HG02970 (cell line): Measurements from ENCODE around the gene PTPRCAP.
"Not testable (repeated sequence)": the region's sequence is repeated elsewhere in the genome, so short reads cannot be mapped to it uniquely, and the experiment has no call there.

ENCODE experiments used
- ATAC-seq: cut with Tn5 transposase; IDR thresholded peaks from one replicate; pipeline ENCODE4 v1.9.1; 2021; ENCODE audit warnings: mild to moderate bottlenecking, moderate library complexity, moderate number of reproducible peaks; ENCODE audit not compliant: unreplicated experiment, low FRiP score

Gene PTPRCAP

DNA sequence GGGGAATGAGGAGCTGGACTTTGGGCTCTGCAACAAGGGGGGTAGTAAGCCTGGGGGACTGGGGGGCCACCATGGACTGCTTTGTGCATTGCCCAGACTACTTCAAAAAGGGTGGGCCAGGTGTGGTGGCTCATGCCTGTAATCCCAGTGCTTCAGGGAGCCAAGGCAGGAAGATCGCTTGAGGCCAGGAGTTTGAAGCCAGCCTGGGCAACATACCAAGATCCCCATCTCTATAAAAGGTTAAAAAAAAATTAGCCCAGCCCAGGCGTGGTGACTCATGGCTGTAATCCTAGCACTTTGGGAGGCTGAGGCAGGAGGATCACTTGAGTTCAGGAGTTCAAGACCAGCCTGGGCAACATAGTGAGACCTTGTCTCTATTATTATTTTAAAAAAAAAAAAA is 28.0 kb upstream of the PTPRCAP start:
- not testable (repeated sequence) for ATAC-seq

DNA sequence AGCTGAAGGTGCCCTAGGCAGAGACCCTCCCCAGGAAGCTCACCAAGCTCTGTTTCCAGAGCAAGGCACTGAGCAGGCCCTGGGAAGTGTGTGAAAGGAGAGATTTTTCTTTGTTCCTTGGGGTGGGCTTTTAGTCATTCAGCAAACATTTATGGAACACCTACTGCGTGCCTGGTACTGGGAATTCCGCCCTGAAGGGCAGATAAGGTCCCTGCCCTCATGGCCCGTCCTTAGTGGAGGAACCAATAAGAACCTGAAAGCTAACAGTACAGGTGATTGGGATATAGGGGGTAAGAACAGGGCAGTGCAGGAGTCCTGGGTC is 27.7 kb upstream of the PTPRCAP start:
- ATAC-seq = no peak

DNA sequence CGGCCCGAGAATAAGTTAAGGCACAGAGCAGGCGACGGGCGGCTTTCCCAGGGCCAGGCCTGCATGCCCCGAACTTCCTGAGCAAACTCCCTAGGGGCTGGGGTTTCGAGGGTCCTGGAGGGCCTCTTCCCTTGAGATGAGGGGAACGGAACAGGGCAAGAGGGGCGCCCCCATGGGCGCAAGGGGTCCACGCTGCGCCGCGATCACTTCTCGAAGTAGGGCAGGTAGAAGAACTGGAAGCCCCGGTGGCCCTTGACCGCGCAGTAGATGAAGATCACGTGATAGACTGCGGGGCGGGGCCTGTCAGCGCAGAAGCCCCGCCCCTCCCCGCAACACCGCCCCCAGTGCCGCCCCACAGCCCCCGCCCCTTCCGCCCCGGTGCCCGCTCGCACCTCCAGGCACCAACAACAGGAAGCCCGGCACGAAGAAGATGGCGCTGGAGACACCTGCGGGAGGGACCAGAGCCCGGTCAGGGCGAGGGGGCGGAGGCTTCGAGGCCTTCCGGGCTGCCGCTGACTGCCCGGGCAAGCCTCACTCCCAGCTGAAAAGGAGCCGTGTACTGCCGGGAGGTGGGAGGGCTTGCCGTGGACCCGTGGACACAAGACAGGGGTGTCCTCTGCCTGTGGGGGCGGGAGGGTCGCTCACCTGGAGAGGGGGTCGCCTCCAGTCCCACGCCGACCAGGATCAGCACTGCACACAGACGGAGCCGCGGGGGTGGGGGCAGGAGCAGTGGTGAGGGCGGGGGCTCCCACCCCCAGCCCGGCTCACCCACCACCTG is 27.1 kb upstream of the PTPRCAP start:
- peak; percentile 54 for ATAC-seq

DNA sequence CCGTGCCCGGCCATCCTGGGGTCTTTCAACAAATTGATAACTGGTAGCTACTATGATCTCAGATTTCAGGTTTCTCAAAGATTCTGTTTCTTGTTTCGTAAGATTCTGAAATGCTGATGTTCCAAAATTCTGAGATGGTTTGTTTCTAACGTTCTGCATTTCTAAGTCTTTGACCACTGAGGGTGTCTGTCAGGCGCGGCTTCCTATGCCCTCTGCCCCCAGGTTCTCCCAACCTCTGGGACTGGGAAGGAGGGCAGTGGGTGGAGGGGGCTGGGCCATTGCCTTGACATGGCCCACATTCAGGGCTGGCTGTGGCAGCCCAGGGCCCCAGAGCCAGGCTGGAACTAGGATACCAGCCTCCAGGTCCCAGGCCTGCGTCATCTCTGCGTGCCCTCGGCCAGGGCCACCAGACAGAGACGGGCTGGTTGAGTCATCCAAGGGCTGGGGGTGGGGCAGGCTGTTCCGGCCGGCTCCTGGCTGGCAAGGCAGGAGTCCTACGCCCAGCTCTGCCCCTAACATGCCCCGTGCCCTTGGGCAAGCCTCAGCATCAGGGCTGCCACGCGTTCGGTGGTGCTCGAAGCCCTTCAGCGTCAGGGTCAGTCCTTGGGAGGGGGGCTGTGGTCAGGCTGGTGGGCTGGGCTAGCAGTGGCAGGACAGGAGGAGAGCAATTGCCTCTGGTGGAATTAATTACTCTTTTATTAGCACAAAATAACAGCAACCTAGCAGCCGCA is 26.4 kb upstream of the PTPRCAP start:
- no peak for ATAC-seq

DNA sequence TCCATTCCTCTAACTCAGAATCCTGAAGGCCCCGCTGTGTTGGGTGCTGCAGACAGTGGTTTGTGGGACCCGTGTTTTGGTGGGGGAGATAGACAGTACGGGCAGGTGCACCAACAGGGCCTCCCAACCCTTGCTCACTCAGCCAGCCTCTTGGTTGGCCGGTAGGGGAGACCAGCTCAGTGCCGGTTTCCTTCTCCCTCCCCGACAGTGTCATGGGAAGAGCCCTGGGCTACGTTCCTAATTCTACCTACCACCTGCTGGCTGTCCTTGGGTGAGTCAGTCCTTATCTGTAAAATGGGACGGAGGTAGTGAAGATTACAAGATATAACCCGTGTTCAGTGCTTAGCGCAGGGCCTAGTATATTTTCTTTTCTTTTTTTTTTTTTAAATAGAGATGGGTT is 25.7 kb upstream of the PTPRCAP start:
- no peak for ATAC-seq

DNA sequence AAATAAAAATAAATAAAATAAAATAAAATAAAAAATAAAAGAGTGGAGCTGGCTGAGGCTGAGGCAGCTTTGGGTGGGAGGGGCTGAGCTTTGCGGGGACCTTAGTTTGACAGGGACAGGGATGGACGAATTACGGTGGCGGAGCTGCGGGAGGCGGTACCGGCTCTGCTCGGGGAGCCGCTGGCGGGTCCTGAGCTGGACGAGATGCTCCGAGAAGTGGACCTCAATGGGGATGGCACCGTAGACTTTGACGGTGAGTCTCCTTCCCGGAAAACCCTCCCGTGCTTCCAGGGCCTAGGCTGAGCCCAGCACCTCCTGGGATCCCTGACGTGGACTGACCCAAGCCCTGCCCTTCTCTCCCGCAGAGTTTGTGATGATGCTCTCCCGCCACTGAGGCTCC is 20.8 kb upstream of the PTPRCAP start:
- ATAC-seq = no peak

DNA sequence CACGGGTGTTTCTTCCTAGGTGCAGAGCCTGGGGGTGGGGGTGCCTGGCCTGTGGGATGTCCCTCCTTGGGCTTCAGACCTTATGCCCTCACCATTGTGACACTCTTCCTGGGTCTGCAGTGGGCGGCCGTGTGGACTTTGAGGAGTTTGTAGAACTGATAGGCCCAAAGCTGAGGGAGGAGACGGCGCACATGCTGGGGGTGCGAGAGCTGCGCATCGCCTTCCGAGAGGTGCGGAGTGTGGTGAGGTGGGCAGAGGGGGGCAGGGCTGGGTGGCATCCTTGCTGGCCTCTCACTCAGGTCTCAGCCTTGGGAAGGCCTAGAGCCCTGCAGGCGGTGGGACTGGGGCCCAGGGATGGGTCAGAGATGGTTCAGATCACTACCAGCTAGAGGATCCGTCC is 20.0 kb upstream of the PTPRCAP start:
- no peak for ATAC-seq

DNA sequence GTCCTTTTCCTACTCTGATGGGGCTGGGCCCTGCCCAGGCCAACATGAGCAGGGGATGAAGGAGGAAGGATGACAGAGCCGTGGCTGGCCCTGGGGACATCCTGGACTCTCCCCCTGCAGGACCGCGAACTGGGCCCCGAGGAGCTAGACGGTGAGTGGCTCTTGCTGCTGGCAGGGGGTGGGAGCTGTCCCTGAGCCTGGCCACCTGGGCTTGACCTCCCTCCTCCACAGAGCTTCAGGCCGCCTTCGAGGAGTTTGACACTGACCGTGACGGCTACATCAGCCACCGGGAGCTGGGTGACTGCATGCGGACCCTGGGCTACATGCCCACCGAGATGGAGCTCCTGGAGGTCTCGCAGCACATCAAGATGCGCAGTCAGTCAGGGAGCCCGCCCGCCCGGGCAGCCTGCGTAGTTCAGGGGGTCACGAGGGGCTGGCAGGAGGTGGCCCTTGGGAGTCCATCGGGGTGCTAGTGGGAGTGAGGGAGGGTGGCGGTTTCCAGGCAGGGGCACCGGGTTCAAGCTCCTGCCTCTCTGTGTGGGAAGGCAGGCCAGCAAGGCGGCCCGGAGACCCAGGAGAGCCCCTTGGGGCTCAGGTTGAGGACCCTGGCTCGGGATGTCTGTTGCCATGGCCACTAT is 18.7 kb upstream of the PTPRCAP start:
- no peak for ATAC-seq

DNA sequence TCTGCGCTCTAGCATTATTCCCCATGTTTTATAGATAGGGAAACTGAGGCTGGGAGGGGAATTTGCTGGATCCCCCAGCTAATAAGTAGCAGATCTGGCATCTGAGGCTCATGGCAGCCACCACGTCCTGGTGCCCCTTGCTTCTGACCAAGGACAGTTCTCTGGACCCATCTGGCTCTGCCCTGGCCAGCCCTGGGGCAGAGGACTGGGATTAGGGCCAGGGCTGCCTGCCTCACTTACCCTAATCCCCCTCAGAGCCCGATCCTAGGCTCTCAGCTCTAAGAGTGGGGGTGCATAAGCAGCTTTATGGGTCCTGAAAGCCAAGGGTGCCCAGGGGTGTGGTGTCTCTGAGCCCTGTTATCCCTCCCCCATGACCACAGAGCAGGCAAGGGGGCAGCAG is 17.6 kb upstream of the PTPRCAP start, which contains the start of gene CABP4:
TSS of gene CABP4 (plus strand) at position 301 of the 400 bp plus-strand sequence. CDS start at position 371, 70 bp downstream.
- ATAC-seq = no peak

DNA sequence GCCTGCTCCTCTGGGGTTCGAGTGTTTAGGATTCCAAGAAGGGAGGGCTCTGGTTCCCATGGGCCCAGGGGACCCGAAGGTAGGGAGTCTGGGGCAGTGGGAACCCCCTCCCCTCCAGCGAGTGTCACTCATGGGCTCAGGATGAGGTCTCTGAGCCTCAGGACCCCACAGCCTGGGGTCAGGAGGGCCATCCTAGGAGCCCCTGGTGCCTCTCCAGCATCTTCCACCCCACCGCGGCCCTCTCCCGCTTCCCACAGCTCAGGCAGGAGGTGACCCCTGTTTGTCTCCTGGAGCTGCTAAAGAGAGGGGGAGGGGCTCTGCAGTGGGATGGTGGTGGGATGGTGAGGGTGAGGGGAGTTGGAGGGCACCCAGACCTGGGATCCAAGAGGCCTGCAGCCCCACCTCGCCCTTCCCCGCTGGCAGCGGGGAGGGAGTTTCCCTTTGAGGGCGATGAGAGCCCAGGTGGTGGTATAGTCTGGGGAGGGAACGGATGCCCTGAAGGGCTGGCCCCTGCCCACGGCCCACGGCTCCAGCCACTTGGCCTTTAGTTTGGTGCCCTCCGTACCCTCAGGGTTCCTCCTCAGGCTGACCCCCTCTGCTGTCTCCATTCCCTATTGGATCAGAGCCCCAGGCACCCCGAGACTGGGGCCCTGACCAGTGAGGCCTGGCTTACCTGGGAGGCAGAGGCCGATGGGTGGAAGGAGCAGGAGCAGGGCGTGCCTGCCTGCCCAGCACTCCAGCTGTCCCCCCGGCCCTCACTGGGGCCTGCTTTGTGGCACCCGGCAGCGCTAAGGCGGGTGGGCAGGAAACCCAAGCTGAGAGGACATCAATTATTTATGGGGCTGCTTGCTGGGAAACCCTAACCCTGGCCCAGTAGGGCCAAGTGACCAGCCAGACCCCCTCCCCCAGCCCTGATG is 16.6 kb upstream of the PTPRCAP start:
- ATAC-seq = no peak

DNA sequence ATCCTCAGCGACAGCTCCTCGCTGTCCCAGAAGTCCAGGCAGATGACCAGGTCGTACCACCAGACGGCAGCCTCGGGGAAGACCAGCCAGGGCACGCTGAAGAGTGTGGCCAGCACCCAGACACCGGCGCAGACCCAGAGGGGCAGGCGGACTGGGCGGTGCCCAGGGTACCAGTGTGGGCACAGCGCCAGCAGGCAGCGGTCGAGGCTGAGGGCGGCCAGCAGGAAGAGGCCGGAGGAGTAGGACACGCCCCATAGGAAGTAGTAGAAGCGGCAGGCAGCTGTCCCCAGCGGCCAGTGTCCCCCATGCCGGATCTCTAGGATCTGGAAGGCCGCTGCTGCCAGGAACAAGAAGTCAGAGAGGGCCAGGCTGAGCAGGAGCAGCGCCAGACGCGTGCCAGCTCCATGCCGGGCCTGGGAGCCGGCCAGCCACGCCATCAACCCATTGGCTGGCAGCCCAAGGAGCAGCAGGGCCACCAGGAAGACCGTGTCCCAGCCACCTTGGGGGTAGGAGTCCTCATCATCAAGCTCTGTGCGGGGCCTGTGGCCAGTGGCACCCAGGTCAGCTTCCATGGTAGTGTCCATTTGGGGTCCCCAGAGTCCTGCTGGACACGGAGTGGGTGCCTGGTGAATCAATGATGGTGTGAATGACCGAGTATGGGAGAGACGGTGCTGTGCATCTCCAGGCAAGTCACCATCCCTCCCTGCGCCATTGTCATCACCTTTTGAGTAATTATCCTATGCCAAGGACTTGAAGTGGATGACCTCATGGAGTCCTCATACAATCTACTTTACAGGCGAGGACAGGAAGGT is 14.9 kb upstream of the PTPRCAP start, which contains the start of gene GPR152:
TSS of gene GPR152 (minus strand) at position 589 of the 812 bp plus-strand sequence. CDS start at position 584, 5 bp downstream.
- no peak for ATAC-seq

DNA sequence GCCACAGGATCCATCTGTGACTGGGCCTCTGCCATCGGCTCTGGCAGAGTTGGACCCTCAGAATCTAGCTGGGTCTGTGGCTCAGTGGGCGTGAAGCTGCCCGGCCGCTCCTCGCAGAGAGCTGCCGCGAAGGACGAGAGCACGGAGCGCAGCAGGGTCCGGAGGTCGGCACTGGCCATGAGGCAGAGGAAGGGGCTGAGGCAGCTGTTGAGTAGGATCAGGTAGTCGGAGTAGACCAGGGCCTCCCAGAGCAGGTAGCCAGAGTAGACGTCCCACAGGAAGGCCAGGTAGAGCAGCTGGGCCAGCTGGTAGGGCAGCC is 14.1 kb upstream of the PTPRCAP start:
- no peak for ATAC-seq

DNA sequence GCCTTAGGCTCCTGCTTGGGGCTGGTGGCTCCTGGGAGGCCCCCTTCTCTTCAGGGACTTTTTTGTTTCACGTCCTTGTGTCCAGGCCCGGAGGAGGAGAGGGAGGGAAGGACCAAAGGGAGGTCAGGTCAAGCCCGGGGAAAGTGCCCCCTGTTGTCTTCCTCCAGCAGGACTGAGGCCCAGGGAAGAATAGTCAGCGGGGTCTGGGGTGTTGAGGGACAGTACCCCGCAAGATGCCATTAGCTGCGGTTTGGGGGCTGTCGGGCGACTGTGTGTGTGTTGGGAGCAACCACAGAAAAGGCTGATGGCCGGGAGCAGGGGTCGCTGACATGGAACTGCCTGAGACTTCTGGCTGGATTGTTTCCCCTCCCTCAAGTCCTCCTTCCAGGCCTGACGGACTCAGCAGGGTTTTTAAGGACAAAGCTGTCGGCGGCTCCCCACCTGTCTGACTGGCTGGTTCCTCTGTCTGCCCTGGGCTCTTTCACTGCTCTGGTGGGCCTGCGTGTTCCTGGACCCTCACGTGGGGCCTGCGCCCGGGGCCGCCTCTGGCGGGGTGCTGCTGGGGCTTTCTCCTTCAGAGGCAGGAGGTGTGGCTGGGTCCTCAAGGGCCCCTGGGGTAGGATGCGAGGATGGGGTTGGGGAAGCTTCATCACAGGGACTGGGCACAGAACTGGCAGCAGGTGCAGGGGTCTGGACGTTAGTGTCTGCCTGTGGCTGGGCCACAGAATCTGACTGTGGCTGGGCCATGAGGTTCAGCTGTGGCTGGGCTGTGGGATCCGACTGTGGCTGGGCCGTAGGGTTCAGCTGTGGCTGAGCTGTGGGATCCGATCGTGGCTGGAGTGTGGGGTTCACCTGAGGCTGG is 13.5 kb upstream of the PTPRCAP start:
- no peak for ATAC-seq

DNA sequence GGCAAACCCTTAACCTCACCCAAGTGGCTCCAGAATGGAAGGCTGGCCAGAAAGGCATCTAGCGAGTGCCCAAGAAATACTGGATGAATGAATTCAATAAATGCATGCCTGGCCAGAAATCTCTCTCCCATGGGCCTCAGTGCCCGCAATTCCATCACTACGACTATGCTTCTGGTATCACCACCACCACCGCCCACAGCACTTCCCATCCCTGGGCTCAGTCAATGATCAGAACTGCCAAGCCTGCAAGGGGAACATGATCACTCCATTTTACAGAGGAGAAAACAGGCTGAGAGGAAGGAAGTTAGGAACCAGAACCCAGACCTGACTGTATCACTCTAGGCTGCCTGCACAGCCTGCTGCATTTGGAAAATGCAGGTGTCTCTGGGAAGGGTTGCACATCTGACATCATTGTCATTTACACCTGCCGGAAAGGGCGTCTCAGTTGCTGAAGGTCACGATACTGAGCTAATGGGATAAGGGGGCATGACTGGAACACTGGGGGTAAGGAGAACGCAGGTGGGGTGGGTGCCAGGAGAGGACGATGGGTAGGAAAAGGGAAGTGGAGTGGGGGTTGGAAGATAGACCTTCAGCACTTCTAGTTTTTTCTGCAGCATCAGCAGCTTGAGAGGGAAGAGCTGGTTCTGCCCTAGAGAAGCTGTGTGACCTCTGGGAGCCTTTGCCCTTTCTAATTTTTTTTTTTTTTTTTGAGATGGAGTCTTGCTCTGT is 11.8 kb upstream of the PTPRCAP start:
- no peak for ATAC-seq

DNA sequence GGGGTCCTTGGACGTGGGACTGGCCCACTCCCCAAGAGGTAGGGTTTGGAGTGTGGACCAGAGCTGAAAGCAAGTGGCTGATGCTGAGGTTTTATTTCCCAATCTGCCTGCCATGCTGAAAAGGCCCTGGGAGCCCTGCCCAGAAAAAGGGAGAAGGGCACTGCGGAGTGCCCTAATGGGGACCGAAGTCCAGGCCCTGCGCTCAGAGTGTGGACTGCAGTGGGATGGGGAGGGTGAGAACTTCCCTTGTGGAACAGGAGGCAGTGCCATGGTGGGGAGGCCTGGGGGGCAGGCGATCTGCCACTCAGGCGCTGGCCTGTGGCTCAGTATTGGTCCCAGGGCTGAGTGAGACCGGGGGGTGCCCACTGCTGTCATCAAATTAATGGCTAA is 10.7 kb upstream of the PTPRCAP start:
- no peak for ATAC-seq

DNA sequence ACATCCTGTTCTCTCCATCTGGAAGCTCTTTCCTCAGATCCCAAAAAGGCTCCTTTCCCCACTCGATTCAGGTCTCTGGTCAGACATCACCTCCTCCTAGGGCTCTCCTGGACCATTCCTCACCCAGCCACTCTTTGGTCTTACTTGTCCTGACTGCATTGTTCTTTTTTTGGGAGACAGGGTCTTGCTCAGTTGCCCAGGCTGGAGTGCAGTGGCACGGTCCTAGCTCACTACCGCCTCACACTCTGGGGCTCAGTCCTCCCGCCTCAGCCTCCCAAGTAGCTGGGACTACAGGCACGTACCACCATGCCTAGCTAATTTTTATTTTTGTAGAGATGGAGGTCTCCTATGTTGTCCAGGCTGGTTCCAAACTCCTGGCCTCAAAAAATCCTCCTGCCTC is 8.0 kb upstream of the PTPRCAP start:
- no peak for ATAC-seq

DNA sequence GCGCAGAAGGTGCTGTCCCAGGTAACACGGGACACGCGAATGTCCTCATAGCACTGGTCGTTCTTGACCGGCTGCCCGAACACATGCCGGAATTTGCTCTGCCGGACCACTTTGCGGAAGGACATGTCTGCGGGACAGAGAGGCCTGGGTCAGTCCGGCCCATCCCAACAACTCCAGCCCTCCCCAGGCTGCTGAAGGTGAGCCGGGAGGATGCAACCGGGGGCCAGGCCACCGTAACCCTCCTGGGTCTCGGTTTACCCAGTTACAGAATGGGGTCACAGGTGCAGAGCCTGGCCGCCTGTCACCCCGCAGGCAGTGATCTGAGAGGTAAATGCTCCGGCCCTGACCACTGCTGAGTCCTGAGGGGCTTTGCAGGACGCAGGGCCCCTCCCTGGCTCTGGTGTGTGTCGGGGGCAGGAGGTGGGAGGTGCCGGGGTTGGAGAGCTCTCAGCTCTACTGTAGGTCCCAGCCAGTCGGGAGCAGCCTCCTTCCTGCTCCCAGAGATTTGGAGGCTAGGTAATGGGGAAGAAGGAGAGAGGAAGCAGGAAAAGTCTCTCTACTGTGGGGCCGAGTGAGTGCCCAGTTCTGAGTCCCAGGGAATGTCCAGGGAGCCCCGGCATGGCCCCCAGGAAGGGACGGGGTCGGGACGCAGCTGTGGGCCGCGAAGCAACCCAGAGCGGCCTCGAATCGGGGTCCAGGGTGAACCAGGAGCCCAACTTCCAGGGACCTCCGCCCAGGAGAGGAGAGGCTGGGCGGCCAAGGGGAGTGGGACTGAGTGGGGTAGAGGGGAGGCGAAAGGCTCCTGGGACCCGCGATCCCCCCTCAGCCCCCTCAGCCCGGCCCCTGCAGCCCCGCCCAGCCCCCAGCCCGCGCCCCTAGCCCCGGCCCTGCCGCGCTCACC is 5.3 kb upstream of the PTPRCAP start:
- ATAC-seq = no peak
